GM18907 (cell line): Measurements from ENCODE around the gene CADM2.

ENCODE experiments used
- ATAC-seq: cut with Tn5 transposase; IDR thresholded peaks from one replicate; pipeline ENCODE4 v1.9.1; 2021; ENCODE audit warnings: mild to moderate bottlenecking, moderate library complexity; ENCODE audit not compliant: unreplicated experiment

Gene CADM2

DNA sequence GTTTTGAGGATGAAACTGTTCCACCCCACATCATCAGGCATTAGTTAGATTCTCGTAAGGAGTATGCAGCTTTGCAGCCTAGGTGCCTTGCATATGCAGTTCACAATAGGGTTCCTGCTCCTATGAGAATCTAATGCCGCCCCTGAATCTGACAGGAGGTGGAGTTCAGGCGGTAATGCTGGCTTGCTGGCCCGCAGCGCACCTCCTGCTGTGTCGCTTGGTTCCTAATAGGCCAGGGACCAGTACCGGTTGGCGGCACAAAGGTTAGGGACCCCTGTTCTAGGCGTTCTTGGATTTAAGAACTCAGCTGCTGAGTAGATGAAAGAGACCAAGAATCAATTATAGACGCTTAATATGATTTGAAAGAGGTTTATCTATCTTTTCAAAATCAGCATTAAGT, 595.4 kb downstream of the CADM2 start:
- ATAC-seq, result no peak

DNA sequence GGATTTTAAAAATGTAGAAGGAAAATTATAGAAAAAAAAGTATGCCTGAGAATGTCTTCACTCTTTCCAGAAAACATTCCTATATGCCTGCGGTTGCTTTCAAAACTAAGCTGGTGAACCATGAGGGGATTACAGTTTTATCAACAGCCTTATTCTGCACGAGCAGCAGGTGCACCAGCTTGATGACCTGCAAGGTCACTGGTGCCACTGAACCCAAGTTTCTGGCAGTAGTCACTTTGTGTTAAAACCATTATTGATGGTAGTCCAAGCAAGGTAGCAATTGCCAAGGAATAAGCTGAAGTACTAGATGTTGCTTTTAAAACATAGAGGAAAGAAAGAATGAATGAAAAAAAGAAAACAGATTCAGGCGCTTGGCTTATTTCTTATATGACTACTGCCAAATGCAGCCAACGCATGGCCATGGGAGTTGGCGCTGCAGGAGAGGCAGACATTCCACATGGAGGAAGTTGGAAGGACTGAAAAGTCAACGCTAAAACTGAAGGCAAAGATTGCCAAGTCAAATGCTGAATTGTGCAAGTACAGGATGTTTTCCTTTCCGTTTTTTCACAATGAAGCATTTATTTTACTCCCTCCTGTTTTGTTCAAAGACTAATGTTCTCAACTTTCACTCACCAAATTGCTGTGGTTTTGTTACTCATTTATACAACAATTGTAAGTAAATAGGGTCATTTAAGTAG, 601.4 kb downstream of the CADM2 start:
- ATAC-seq, result no peak

DNA sequence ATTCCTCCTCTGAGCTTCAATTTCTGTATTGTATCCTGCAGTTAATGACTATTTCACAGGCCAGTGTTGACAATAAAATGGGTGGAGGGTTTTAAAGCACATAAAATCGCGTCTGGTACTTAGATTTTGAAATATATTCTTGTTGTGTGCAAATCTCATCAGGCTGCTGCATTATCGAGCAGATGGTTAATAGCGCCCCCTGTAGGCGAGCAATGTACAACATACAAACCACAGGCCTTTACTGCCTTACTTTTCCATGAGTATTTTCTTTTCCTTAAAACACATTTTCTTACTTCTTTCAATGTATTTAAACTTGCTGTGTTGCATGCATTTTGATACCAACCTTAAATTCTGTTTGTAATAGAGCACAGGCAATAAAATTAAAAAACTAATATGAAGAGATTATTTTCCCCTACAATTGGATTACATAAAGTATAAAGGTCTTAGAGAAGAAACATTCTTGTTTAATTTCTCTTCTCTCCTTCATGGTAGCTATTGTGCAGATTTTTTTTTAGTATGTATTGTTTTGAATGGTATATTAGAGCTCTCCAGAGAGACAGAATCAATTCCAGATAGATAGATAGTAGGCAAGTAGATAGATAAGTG, 608.4 kb downstream of the CADM2 start:
- ATAC-seq, result no peak

DNA sequence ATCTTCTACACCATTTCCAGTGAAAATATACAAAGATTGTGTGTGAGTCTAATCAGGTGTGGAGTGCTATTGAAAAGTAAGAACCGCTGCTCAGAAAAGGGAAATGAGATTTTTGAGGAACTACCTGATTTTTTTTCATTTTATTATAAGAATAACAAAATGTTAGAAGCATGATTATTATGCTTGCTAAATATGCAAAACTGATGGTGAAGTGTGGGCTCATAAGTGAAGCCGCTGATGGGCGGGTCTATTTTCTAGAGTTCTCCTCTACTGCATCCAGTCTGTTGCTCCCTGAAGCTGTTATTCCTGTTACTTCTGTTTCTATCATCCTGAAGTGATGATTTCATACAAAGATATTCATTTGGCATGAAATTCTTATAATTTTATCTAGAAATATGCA, 612.0 kb downstream of the CADM2 start:
- no peak for ATAC-seq

DNA sequence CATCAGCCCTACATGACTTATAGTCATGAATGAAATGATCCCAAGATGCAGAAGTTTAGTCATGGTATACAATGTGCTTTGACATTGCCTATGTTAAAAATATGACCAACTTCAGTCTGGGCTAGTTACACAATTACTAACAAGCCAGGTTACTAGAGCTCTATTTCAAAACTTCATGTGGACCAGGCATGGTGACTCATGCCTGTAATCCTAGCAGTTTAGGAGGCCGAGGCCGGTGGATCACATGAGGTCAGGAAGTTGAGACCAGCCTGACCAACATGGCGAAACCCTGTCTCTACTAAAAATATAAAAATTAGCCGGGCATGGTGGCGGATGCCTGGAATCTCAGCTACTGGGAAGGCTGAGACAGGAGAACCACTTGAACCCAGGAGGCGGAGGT, 613.0 kb downstream of the CADM2 start:
- ATAC-seq, result no peak

DNA sequence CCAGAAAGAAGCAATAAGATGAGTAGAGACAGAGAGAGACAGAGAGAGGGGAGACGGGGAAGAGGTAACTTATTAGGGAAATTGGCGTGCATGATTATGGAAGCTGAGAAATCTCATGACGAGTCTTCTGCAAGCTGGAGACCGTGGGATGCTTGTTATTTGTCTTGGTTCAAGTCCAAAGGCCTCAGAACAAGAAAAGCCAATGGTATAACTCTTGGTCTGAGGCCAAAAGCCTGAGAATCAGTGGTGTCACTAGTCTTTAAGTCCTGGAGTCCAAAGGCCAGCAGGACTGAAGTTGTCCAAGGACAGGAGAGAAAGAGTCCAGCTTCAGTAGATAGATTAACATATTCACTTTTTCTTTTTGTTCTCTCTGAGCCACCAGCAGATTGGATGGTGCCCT, 613.6 kb downstream of the CADM2 start:
- ATAC-seq, result no peak

DNA sequence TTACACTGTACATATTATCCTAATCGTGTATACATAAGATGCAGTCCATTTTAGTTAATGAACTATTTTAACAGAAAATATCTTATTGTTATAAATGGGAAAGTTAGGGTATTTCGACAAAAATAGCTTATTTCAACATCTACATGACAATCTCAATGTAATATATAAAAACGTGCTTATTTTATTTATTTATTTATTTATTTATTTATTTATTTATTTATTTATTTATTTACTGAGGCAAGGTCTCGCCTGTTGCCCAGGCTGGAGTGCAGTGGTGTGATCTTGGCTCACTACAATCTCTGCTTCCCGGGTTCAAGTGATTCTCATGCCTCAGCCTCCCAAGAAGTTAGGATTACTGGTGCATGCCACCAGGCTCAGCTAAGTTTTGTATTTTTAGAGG, 614.2 kb downstream of the CADM2 start:
- ATAC-seq, result no peak

DNA sequence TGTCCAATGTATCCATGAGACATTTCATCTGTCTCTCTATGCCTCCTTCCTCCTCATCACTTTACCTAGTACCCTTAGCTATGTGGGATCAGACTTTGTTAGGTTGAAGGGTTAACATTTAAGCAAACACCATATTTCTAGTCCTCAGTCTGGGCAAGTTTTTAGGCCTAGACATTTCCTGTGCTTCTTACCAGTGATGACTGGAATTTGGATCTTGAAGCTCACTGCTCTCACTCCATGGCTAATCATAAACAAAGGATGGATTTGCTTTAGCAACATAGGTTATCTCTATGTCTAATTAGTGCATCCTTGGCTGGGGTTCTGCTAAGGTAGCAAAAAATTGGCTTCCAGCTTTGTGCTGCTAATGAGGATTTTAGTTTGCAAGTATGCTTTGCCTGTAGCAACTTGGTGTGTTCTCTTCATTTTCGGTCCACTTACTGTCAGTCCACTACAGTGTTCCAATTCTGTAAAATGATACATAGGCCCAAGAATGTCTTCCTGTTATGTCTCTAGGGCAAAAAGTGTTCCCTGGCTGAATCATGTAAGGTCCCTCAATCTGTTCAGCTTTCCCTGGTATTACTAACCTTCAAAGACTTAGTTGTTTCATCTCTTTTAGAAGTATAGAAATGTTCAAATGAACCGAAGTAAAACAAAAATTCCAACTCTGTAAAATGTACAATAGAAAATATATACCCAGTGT, 615.4 kb downstream of the CADM2 start:
- no peak for ATAC-seq

DNA sequence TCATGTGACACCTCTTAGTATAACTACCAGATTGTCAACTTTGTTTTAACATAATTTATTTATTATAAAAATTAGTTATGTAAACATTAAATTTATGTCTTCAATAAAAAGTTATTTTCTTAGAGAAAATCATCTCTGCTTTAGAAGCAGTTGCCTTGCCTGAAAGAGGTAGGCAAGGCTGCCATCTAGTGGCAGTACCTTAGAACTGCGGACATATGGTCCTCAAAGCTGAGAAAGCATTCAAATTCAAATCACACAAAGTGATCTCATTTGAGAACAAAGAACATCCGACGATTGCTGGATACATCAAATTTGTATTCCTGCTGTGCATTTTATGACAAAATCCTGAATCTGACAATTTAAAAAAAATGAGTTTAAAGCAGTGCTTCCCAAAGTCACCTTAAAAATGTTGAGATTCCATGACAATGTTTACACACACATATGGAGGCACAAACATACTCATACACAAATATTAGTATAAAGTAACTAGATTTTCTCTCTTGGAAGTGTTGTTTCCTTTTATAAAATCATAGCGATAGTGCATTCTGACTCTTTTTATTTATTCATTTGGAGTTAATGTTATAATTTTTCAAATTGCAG, 617.4 kb downstream of the CADM2 start:
- ATAC-seq, result peak; percentile 85

DNA sequence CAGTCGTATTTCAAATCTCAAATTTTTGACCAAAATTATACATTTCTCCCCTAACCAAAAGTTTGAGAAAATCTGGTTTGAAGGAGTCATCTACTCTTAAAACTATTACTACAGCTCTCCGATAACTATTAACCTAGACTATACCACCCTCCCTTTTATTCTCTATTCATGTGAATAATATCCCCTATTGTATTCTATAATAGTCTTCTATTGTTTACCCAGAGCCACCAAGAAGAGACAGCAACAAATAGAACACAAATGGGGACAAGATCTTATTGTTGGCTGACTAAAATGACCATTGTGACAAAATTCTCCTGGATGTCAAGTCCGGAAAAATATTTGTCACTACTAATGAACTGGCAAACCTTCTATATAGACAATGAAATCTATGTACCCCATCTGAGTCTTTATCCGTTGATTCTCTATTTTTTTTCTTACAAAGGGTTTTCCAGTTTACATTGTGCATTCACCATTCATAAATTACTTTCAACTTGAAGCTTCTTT, 618.0 kb downstream of the CADM2 start:
- no peak for ATAC-seq

DNA sequence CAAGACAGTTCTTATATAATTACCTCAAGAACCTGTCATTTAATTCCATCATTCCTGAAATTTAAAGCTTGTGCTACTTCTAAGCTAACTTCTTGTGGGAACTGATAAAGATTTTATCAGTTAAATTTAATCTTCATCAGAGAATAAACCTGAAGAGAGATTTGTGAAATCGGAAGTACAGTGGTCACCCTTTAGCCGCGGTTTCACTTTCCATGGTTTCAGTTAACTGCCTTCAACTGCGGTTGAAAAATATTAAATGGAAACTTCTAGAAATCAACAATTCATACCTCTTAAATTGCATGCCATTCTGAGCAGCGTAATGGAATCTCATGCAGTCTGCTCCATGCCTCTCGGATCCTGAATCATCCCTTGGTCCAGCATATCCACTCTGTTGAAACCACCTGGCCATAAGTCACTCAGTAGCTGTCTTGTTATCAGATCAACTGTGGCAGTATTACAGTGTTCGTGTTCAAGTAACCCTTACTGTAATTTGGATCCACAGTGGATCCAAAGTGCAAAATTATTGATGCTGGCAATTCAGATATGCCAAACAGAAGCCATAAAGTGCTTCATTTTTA, 626.1 kb downstream of the CADM2 start:
- no peak for ATAC-seq

DNA sequence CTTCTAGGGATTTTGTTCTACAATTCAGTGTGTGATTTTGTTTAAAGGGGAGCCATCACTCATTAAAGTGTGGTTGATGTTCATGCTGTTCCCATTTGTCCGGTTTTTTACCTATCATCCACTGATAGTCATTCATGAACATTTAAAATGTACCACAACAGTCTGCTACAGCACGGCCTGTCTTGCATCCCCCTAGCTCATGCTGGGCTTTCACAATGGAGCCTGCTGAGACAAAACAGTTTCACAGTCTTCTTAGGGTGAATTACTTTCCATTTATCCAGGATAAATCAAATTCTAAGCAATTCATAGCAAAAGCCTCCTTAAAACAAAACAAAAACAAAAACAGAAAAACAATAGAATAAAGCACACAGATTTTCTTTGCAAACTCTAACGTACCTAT, 627.2 kb downstream of the CADM2 start:
- no peak for ATAC-seq

DNA sequence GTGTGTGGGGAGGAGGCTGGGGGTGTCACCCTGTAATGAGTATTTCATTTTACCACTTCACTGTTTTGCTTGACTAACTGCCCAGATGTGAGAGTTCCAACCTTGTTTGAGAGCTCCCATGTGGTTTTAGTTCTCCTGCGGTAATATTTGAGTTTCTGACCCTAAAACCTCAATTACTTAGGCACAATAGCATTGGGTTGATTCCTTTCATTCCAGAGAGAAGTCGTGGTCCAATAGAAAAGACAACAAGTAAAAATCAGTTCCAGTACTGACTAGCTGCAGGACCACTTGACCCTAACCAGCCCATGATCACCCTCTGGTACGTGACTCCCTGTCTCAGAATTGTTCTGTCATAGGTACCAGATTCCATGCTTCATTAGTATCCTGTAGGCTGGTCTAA, 630.4 kb downstream of the CADM2 start:
- no peak for ATAC-seq

DNA sequence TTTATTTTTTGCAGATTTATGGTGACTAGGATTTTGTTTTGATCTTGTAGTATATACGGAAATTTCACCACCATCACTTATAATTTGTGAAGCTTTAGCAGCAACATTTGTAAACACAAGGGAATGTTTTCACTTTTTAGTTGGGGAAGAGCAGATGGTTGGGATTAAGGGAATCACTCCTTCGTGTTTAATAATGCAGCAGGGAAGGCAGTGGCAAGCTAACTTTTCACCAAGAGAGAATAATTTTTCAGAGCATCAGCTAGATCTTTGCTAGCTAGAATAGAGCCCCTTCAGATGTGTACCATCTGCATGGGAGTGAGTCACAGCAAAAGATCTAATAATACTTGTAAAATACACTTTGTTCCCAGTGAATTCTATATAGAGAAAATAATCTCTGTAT, 632.7 kb downstream of the CADM2 start:
- ATAC-seq, result no peak

DNA sequence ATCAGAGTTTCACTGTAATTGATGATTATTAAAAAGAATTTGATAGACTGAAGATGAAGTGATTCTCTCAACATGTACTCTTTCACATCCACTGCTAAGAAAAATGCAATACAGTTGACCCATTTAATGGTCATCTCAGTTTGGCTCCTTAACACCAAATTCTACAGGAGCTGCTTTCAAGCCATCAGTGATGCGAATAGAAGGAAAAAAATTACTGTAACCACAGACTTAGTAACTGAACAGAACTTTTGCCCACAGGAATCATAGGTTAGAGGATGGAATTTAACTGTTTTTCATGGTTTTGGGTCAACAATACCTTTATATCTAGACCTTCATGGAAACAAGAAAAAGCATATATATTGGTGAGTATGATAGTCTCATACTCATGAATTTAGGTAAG, 633.5 kb downstream of the CADM2 start:
- no peak for ATAC-seq

DNA sequence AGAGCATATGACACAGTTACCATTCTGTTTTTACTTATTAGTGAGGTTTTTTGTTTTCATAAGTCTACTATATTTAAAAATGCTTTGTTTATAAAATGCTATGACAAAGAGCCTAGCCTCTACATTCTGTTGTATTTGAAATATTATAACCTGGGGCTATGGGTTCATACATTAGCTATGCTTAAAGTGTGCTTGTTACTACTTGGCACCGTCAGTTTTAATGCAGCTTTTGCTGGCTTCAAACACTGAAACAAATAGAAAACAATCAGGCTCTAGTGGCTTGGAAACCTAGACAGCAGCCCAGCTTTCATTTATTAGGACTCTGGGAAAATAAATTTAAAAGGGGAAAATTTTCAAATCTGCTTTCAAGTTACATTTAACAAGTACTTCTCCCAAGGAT, 635.9 kb downstream of the CADM2 start:
- no peak for ATAC-seq

DNA sequence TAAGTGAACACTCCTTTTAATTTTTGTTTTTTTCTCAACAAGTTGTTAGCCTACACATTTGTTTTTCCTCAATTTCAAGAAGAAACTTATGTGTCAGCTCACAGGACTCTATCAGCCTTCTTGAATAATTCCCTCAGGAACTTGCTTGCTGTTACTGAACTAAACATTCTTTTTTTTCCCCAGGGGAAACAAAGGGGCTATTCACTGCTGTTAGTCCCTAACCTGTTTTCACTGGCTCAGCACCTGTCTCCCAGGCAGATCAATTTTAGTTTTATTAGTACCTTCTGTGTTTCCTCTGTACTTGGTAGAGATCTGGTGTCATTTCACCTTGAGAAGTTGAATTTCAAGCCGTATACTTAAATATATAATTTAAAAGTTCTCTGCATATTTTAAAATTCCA, 644.6 kb downstream of the CADM2 start:
- no peak for ATAC-seq

DNA sequence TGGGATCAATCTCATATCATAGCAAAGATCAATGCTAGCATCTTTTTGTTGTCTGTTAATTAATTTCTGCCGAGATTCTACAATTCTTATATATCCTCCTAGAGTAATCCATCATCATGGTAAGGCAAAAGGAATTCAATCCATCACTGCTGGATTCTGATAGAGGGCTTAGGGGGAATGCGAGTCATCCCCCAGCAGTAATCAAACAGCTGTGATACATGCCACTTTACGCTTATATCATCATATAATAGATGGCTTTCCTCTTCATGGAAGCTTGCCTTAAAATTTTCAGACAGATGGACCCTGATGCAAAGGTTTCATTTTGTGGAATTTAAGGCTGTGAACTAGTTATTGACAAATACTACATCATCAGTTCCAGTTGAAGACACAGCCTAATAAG, 645.9 kb downstream of the CADM2 start:
- ATAC-seq, result no peak

DNA sequence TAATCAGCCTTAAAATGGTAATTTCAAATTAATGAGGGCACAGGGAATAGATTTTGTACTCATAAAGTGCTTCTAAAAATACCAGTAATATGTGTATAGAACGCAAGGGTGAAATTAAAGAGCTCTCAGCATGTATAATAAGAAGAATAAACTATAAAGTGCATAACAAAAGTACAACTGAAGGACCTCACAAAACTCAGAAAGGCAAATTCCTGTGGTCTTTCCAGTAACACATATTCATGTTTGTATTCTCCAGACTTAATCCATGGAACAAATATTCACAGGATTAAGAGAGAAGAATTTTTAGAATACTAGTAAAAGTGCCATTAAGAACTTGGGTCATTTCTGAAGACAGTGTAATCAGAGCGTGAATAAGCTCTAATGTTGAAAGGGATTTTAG, 646.3 kb downstream of the CADM2 start:
- no peak for ATAC-seq

DNA sequence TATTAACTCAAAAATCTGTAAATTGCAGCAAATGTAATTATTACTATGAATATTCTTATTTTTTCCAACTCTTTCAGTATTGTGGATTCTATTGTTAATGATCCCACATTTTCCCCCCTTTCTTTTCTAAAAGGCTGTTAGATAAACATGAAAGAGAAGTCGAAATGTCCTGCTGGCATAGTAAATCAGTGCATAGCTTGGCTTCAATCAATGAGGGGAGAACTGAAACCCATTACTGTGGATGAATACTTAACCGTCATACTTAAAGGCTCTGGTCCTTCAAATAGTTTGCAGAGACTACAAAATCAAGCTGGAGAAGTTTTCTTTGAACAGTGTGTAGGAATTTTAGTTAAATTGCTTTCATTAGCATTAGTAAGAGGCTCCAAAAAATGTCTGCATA, 667.9 kb downstream of the CADM2 start:
- ATAC-seq, result no peak

DNA sequence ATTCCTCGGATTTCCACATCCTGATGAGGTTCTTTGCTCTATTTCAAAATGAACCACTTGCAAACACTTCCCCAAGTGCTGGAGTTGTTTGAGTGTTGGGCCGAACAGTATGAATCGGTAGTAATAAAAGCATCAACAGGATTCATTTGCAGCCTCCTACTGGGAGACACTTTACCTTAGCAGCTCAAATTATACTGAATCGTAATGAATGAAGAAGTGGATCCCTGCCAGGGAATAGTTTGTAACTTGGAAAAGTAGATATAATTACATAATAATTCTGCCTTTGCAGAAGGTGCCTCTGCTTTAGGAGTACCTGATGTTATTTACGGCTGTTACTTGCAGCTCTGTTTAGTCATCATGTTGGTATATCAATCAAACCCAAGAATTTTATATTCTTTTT, 669.1 kb downstream of the CADM2 start:
- no peak for ATAC-seq

DNA sequence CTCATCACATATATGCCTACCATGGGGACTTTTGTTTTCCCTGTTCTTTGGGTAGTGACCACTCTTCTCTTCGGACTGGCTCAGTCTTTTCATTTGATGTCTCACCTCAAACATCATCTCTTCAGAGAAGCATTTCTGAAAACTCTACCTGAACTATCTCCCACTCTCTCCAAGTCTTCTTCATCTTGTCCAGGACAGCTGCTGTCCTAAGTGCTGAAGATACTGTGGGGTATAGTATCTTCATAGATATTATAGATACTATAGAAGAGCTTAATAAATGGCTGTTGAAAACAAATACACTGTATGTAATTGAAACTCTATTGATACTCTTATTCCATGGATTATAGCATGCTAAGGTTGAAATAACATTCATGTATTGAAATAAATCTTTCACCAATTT, 672.3 kb downstream of the CADM2 start:
- ATAC-seq, result no peak
